Stromal cell of bone marrow (primary cell): ENCODE results near the gene SIRPD.

ENCODE experiments used
- DNase-seq: peaks from one replicate; pipeline ENCODE4 v3.0.0-alpha.2; 2012; ENCODE audit warnings: low read depth

Gene SIRPD

GRCh38 chr20:1494436-1494835 is 63.1 kb downstream of the SIRPD start:
- no peak for DNase-seq

GRCh38 chr20:1493536-1493935 is 64.0 kb downstream of the SIRPD start:
- DNase-seq, result no peak

- DNase-seq, result no peak
Measured at GRCh38 chr20:1491860-1492642, 65.5 kb downstream of the SIRPD start.

GRCh38 chr20:1491281-1491840 is 66.1 kb downstream of the SIRPD start, which contains the start of gene SIRPB2:
SIRPB2 (minus strand) TSS chr20:1491420; CDS start chr20:1491359, 61 bp downstream.
- no peak for DNase-seq

GRCh38 chr20:1490643-1491195 is 66.8 kb downstream of the SIRPD start:
- DNase-seq, result no peak

- DNase-seq, result peak; percentile 61
Measured at GRCh38 chr20:1489764-1490436, 67.6 kb downstream of the SIRPD start.

- DNase-seq, result no peak
Measured at GRCh38 chr20:1489325-1489724, 68.2 kb downstream of the SIRPD start.

- DNase-seq, result no peak
Measured at GRCh38 chr20:1486566-1486965, 70.9 kb downstream of the SIRPD start.

- no peak for DNase-seq
Measured at GRCh38 chr20:1484438-1485116, 72.9 kb downstream of the SIRPD start.
